Measurements from ENCODE around the gene KRT38. TPM values are rescaled to one million over a fixed set of nuclear protein-coding genes. Genes with fewer than 3 reads are reported as not detected.

The KRT38 gene
- total RNA-seq, 1 experiment from 2014 or later: not detected

GRCh38 chr17:41480136-41480535 lies 39.4 kb upstream of the KRT38 start:
- Histone ChIP-seq H2BK20ac (ENCODE audit: low read depth, low read length, poor library complexity, severe bottlenecking) (no peak overlapping the region), H3K23ac (ENCODE audit: insufficient read length, low read depth, low read length) (no peak overlapping the region), H3K56ac (ENCODE audit: insufficient read length, low read depth, low read length) (no peak overlapping the region), H4K5ac (ENCODE audit: insufficient read length, low read depth, low read length) (no peak overlapping the region), H3K4me1 (ENCODE audit: insufficient read depth, low read length) (no peaks in the 10 kb centered on the region), H4K91ac (ENCODE audit: insufficient read length, low read depth, low read length) (no peak overlapping the region), H3K27me3 (ENCODE audit: insufficient read depth, low read length) (no peaks in the 10 kb centered on the region), H3K79me2 (ENCODE audit: insufficient read depth, low read length) (no peaks in the 10 kb centered on the region), H3K4ac (ENCODE audit: low read depth, low read length) (no peak overlapping the region), H2BK5ac (ENCODE audit: insufficient read length, low read length) (no peak overlapping the region), H2AFZ (ENCODE audit: low read length) (no peak overlapping the region), H2AK5ac (ENCODE audit: insufficient read length, low read length) (no peak overlapping the region), H3K9ac (ENCODE audit: extremely low read depth, insufficient read length, low read length) (no peak overlapping the region), H3K18ac (ENCODE audit: insufficient read length, low read depth, low read length) (no peak overlapping the region), H3K9me3 (ENCODE audit: control insufficient read depth, low read depth, low read length) (no peaks in the 10 kb centered on the region), H4K8ac (replicated peaks; ENCODE audit: insufficient read length, low read depth, low read length) (no peak overlapping the region), H3K4me2 (ENCODE audit: insufficient read depth, insufficient read length, low read length) (no peak overlapping the region), H4K20me1 (ENCODE audit: control insufficient read depth, insufficient read depth, insufficient read length) (no peaks in the 10 kb centered on the region), H3K27ac (ENCODE audit: insufficient read length, low read depth, low read length) (no peak overlapping the region), H3T11ph (ENCODE audit: low read length) (no peak overlapping the region), H2BK15ac (ENCODE audit: low read depth, low read length) (no peak overlapping the region), H2BK120ac (ENCODE audit: low read depth, low read length, poor library complexity, severe bottlenecking) (no peak overlapping the region), H2BK12ac (ENCODE audit: insufficient read length, low read depth, low read length) (no peak overlapping the region), H3K79me1 (ENCODE audit: insufficient read depth, low read depth, low read length, poor library complexity, severe bottlenecking) (no peaks in the 10 kb centered on the region), H3K23me2 (ENCODE audit: insufficient read length, low read depth, low read length, poor library complexity, severe bottlenecking) (no peaks in the 10 kb centered on the region), H3K14ac (ENCODE audit: insufficient read depth, low read length) (no peak overlapping the region)
- Mint-ChIP-seq H3K27me3 (ENCODE audit: low read depth) (peaks cover 4% of the 10 kb centered on the region), H3K36me3 (ENCODE audit: insufficient read depth in 1 of 3, low read depth in 3 of 3) (no peaks in the 10 kb centered on the region), H3K4me1 (peaks cover 0 to 8% of the 10 kb centered on the region in 2 experiments; a peak in 3 of 4 replicates), H3K4me3 (no peak overlapping the region), H3K27ac (no peak overlapping the region), H3K9me3 (no peaks in the 10 kb centered on the region)
- no peak for DNase-seq
- no CpG with 5 or more reads among the region's 2 CpGs for WGBS (ENCODE audit: extremely low coverage, insufficient read length, low lambda C conversion rate)
- TF ChIP-seq CTCF (conservative IDR thresholded peaks at IDR 0.05): no peak

All from H9 (cell line).